ENCODE measurements around the gene RNF43.

RNF43 gene

DNA sequence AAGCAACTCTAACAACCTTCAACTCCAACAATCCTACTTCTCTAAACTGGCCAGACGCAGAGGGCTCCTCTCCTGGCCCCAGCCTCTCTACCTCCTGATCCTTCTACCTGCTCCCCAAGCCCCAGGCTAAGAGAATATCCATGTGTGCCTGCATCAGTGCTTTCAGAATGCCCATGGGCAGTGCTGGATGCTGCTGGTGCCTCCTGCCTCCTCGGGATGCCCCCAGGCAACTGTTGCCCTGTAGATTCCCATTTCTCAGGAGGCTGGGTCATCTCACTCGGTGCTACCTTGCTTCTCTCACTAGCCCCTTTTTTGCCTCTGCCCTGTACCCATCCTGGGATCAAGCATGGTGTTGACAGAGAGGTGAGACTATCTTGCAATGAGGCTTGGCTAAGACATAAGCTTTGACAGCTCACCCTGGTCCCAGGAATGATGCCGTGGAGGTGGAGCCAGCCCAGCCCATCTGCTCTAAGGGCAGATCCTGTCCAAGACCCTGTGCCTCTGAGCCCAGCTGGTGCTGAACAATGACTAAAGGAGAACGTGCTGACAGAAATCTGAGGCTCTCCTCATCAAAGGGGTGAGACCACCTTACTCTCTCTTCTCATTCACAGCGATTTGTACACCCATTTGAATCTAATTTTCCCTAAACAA is 45.9 kb downstream of the RNF43 start:
- no peak for DNase-seq
- peaks cover 4% of the 10 kb centered on the region for H3K4me1 Mint-ChIP-seq
- H3K27me3 Mint-ChIP-seq, result peaks cover 4% of the 10 kb centered on the region
- no peaks in the 10 kb centered on the region for H3K36me3 Mint-ChIP-seq
- no peaks in the 10 kb centered on the region for H3K9me3 Mint-ChIP-seq
- CTCF ChIA-PET, result interaction anchor here (2.0 to 2.4 kb wide), 2 partner anchors 46 to 54 kb away, joined by 5 read pairs; partner anchors contain the start of gene RNF43
- H3K27ac Mint-ChIP-seq, result no peak overlapping the region
- H3K4me3 Mint-ChIP-seq, result no peak overlapping the region

DNA sequence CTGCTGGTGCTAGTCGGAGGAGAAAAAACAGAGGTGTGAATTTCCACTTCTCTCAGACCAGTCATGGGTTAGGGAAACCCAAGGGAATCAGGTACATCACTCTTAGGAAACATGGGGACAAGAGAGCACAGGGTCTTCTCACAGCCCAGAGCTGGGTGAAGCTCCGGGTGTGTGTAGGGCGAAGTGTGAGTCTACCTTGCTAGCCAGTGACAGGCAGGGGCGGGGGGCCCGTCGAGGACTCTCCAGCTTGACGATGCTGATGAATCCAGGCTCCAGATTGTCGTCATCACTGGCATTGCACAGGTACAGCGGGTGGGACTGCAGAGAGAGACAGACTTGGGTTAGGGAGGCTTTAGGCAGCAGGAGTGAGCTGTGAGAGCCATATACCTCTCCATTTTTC is 46.6 kb downstream of the RNF43 start:
- Mint-ChIP-seq H3K27ac (no peak overlapping the region), H3K36me3 (no peaks in the 10 kb centered on the region), H3K9me3 (no peaks in the 10 kb centered on the region), H3K27me3 (peaks cover under 1% of the 10 kb centered on the region), H3K4me1 (peaks cover 11% of the 10 kb centered on the region), H3K4me3 (no peak overlapping the region)
- no peak for DNase-seq
- CTCF ChIA-PET, result interaction anchor here (2.0 to 2.4 kb wide), 2 partner anchors 47 to 53 kb away, joined by 5 read pairs; partner anchors contain the start of gene RNF43

DNA sequence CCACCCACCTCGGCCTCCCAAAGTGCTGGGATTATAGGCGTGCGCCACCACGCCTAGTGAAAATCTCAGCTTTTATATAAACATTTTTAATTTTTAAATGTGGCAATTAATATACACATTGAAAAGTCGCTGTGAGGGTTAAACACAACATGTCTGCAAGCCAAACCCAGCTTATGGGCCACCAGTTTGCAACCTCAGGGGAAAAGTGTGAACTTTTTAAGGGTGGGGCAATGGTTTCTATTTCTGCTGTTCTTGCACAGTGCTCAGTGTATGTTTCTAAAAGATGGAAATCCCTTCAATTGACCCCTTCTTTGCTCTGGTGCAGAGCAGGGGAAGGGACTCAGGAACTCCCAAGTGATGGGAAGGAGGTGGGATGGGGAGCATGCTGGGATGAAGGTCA is 47.0 kb downstream of the RNF43 start:
- Mint-ChIP-seq H3K9me3 (no peaks in the 10 kb centered on the region), H3K27me3 (no peaks in the 10 kb centered on the region), H3K36me3 (no peaks in the 10 kb centered on the region), H3K27ac (no peak overlapping the region), H3K4me1 (peaks cover 15% of the 10 kb centered on the region), H3K4me3 (no peak overlapping the region)
- CTCF ChIA-PET, result interaction anchor here (2.0 to 2.4 kb wide), 2 partner anchors 47 to 53 kb away, joined by 5 read pairs; partner anchors contain the start of gene RNF43
- DNase-seq, result no peak

DNA sequence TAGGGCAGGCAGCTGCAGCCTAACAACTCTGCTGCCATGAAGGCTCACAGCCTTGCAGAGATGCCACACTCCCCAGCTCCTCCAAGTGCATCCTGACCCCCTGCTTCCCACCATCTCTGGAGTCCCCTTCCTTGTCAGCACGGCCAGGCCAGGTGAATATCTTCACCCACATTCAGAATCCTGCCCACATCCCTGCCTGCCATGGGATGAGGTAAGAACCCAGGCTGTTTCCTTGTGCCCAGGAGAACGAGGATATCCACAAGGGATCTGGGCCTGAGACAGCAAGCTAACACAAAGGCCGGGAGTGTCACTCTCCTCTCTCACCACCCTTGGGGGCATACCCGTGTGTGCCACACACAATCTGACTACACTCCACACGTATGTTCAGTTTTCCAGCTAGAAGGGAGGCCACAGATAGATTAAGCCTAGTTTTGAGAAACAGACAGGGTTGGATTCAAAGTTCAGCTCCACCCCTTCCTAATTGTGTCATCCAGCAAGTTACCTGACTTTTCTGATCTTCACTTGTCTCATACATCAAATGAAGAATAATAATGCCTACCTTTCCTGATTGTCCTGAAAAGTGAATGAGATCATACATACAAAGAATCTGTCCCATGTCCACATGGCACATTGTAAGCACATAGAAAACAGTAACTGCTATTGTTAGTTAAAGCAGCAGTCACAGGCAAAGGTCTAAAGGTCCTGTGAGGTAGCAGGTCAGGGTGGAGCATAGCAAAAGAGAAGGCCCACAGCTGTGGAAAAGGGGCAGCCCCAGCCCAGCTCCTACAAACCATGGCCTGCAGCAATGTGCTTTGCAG is 47.9 kb downstream of the RNF43 start:
- H3K27me3 Mint-ChIP-seq, result no peaks in the 10 kb centered on the region
- CTCF ChIA-PET, result interaction anchor here (0.8 to 2.4 kb wide), 3 partner anchors 22 to 52 kb away, joined by 3 to 5 read pairs (median 5); partner anchors contain the start of gene RNF43
- no peak for DNase-seq
- H3K9me3 Mint-ChIP-seq, result no peaks in the 10 kb centered on the region
- no peak overlapping the region for H3K4me3 Mint-ChIP-seq
- H3K27ac Mint-ChIP-seq, result no peak overlapping the region
- H3K4me1 Mint-ChIP-seq, result peaks cover 16% of the 10 kb centered on the region
- H3K36me3 Mint-ChIP-seq, result no peaks in the 10 kb centered on the region

DNA sequence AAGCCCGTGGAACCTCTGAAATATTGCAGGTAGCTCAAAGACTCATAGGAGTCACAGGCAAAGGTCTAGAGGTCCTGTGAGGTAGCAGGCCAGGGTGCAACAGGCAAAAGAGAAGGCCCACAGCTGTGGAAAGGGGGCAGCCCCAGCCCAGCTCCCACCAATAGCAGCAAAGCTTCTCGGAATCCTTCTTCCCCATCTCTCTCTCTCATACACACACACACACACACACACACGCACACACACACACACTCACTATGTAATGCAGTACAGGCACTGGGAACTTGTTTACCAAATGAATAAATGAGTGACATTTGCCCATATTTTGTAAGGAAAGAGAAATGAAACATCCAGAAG is 48.5 kb downstream of the RNF43 start:
- Mint-ChIP-seq H3K36me3 (no peaks in the 10 kb centered on the region), H3K4me3 (no peak overlapping the region), H3K27ac (no peak overlapping the region), H3K9me3 (no peaks in the 10 kb centered on the region), H3K27me3 (no peaks in the 10 kb centered on the region), H3K4me1 (peaks cover 16% of the 10 kb centered on the region)
- CTCF ChIA-PET, result interaction anchor here (0.8 kb wide), 1 partner anchor 21 kb away, joined by 3 read pairs; no protein-coding TSS in a partner anchor
- DNase-seq, result no peak
